Keratinocyte (primary cell): ENCODE data around the gene NACAD.

Experiments
- EZH2 ChIP-seq: IDR thresholded peaks from one replicate; pipeline ENCODE4 v1.6.1; 2012; ENCODE audit warnings: inconsistent platforms, mild to moderate bottlenecking, low read length, moderate library complexity
- TF ChIP-seq, protein P1 (sequence below), 3 experiments: IDR thresholded peaks in 1 of 3; conservative IDR thresholded peaks in 1 of 3; optimal IDR thresholded peaks in 1 of 3; 2 replicates in 2 of 3; 3 replicates in 1 of 3; pipeline versions ENCODE3 to v1.5.1; 2011; ENCODE audit warnings: low read length in 3 of 3, mild to moderate bottlenecking in 3 of 3, moderate library complexity in 2 of 3, control low read depth in 1 of 3, inconsistent platforms in 1 of 3; ENCODE audit not compliant: insufficient read depth in 2 of 3; ENCODE audit errors: extremely low read depth in 1 of 3

GRCh38 chr7:45069444-45070253, 19.1 kb downstream of the NACAD start:
- TF ChIP-seq, protein P1, sequence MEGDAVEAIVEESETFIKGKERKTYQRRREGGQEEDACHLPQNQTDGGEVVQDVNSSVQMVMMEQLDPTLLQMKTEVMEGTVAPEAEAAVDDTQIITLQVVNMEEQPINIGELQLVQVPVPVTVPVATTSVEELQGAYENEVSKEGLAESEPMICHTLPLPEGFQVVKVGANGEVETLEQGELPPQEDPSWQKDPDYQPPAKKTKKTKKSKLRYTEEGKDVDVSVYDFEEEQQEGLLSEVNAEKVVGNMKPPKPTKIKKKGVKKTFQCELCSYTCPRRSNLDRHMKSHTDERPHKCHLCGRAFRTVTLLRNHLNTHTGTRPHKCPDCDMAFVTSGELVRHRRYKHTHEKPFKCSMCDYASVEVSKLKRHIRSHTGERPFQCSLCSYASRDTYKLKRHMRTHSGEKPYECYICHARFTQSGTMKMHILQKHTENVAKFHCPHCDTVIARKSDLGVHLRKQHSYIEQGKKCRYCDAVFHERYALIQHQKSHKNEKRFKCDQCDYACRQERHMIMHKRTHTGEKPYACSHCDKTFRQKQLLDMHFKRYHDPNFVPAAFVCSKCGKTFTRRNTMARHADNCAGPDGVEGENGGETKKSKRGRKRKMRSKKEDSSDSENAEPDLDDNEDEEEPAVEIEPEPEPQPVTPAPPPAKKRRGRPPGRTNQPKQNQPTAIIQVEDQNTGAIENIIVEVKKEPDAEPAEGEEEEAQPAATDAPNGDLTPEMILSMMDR (optimal IDR thresholded peaks at IDR 0.05 in 1 of 3, IDR thresholded peaks at IDR 0.05 in 1 of 3, conservative IDR thresholded peaks at IDR 0.05 in 1 of 3; ENCODE audit: extremely low read depth in 1 of 3, insufficient read depth in 2 of 3, low read length in 3 of 3), result peak in 2 of 3 experiments; percentile 3 to 7
- no peak for TF ChIP-seq EZH2
